ENCODE results near the gene GDF9.

GDF9 gene

DNA sequence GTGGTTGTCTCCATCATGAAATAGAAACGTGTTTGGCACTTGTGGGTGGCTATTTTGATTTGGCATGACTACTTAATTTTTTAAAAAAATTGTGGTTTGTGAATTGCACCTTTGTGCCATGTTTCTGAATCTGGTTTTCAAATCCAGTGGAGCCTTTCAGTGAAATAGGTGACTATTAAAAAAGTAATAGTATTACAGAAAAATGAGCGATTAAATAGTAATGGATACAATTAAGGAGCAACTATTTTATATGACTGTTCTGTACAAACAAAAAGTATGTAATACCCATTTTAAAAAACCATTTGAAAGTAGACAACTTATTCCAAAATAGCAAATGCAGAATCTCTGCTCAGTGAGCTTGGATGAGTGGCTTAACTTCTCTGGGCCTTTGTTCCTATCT lies 50.2 kb downstream of the GDF9 start:
- FAIRE-seq: no peak

DNA sequence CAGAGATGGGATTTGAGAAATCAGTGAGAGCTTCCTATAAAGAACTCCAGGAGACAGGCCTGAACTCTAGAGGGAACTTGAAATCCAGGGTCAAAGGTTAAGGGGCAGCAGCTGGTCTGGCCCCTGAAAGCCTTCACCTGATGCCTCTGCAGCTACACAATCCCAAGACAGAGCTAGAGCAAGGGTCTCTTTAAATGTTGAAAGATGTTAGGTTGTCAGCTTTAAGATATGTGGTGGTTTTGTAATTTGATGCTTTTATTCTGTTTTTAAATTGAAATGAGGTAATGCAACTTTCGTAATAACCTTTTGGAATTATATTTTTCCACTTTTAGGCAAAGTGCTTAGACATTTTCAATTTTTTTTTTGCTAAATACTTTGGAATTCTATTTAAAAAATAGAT lies 50.8 kb downstream of the GDF9 start:
- FAIRE-seq: peak; percentile 33

GRCh38 chr5:132814503-132815294 lies 51.6 kb downstream of the GDF9 start:
- FAIRE-seq: no peak

GRCh38 chr5:132813599-132814502 lies 52.4 kb downstream of the GDF9 start:
- no peak for FAIRE-seq

GRCh38 chr5:132812781-132813598 lies 53.3 kb downstream of the GDF9 start, which contains the start of gene SOWAHA:
SOWAHA (plus strand) TSS chr5:132813302; CDS start chr5:132813622, 320 bp downstream.
- no peak for FAIRE-seq

DNA sequence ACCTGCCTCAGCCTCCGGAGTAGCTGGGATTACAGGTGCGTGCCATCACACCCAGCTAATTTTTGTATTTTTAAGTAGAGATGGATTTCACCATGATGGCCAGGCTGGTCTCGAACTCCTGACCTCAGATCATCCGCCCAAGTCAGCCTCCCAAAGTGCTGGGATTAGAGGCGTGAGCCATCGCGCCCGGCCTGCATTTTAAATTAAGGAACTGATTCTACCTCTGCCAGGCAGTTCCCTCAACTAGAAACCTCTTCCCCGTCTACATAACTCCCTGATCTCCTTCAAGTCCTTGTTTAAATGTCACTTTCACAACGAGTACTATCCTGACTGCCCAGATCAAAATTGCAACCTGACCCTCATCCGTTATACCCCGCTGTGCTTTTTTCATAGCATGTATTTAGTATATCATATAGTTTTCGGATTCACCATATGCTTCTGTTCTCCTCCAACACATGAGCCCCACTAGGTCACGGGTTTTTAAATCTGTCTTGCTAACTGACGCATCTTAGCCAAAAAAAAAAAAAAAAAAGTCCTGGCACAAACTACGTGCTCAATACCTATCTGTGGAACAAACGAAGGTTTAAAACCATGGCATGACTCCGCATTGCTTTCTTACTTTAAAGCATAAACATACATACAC lies 54.0 kb downstream of the GDF9 start:
- FAIRE-seq: no peak
